Measurements from ENCODE around the gene NXPH3. TPM values are rescaled to one million over a fixed set of nuclear protein-coding genes. Genes with fewer than 3 reads are reported as not detected.

NXPH3 gene
- total and polyA plus RNA-seq, 2 experiments from 2014 or later, result 0.77 to 1.2 TPM

DNA sequence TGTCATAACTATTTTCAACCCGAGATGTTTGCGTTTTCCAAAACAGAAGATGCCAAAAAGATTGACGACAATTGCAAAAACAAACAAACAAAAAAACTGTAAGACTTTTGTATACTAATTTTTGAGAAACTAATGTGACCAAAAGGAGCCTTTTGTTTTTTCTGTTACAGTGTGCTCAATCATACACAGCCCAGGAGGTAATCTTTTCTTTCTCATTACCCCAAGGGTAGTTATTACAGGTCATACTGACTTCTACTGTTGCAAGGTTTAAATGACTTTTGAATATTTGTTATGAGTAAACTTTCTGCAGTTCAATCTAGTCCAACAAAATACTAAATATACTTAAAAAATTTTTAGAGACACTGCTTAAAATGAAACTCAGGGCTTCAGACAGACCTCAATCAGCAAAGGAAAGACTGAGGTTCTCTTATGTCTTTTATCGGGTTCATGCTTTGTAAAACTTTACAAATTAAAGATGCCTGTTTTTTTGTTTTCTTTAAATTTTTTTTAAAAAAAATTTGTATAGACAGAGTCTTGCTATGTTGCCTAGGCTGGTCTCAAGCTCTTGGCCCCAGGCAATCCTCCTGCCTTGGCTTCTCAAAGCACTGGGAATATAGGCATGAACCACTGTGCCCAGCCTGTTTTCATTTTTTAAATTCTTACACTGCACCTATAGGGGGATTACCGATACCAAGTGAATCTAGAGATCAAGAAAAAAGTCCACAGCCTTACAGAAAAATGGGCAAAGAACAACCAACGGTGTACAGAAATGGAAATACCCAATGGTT lies 54.6 kb downstream of the NXPH3 start:
- H3K4me1 ChIP-seq (ENCODE audit: insufficient read depth), result peaks cover 33% of the 10 kb centered on the region
- H4K20me1 ChIP-seq (ENCODE audit: insufficient read depth, poor library complexity, severe bottlenecking), result peaks cover 27% of the 10 kb centered on the region
- TF ChIP-seq EZH2phosphoT487 (IDR thresholded peaks at IDR 0.05; ENCODE audit: low read depth, severe bottlenecking, unreplicated experiment) (no peak), EZH2 (IDR thresholded peaks at IDR 0.05; ENCODE audit: borderline replicate concordance) (no peak), CTCF (IDR thresholded peaks at IDR 0.05; ENCODE audit: poor library complexity) (no peak)
- H3K79me2 ChIP-seq, result peaks cover 91% of the 10 kb centered on the region
- H2AFZ ChIP-seq, result no peak overlapping the region
- H3K4me2 ChIP-seq, result no peak overlapping the region
- DNase-seq (ENCODE audit: low spot score), result no peak
- H3K9me3 ChIP-seq (ENCODE audit: low read depth), result no peaks in the 10 kb centered on the region
- H3K27me3 ChIP-seq, result no peaks in the 10 kb centered on the region
- no peaks in the 10 kb centered on the region for H3K36me3 ChIP-seq (replicated peaks; ENCODE audit: insufficient read depth, low read depth)
- H3K4me3 ChIP-seq, result no peak overlapping the region
- H3K27ac ChIP-seq, result no peak overlapping the region
- no peaks in the 10 kb centered on the region for H3K9me2 ChIP-seq (replicated peaks; ENCODE audit: insufficient read depth)
- 92% methylated on average over 6 of the region's 6 CpGs for WGBS (ENCODE audit: low lambda C conversion rate, missing lambda C conversion rate)

DNA sequence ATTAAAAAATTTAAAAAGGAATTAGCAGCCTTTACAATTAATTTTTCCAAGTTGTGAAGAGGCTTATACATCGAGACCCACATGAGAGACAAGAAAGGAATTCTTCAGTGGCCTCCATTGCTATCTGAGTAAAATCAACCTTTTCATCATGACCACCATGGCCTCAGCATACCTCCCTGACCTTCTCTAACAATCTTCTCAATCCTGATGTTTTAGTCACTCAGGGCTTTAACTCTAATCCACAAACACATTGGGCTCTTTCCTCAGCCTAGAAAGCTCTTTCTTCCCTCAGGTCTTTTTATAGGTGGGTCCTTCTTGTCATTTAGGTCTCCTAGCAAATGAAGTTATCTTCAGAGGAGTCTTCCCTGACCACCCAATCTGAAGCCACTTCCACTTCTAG lies 55.8 kb downstream of the NXPH3 start:
- DNase-seq (ENCODE audit: low spot score), result no peak
- H3K4me3 ChIP-seq, result no peak overlapping the region
- no peak overlapping the region for H3K27ac ChIP-seq
- peaks cover 91% of the 10 kb centered on the region for H3K79me2 ChIP-seq
- H3K36me3 ChIP-seq (replicated peaks; ENCODE audit: insufficient read depth, low read depth), result no peaks in the 10 kb centered on the region
- H3K9me3 ChIP-seq (ENCODE audit: low read depth), result no peaks in the 10 kb centered on the region
- H3K27me3 ChIP-seq, result no peaks in the 10 kb centered on the region
- H3K4me1 ChIP-seq (ENCODE audit: insufficient read depth), result peaks cover 33% of the 10 kb centered on the region
- H4K20me1 ChIP-seq (ENCODE audit: insufficient read depth, poor library complexity, severe bottlenecking), result peaks cover 27% of the 10 kb centered on the region
- 97% methylated on average over 1 of the region's 1 CpG for WGBS (ENCODE audit: low lambda C conversion rate, missing lambda C conversion rate)
- H3K4me2 ChIP-seq, result no peak overlapping the region
- no peak overlapping the region for H2AFZ ChIP-seq
- TF ChIP-seq EZH2phosphoT487 (IDR thresholded peaks at IDR 0.05; ENCODE audit: low read depth, severe bottlenecking, unreplicated experiment) (no peak), EZH2 (IDR thresholded peaks at IDR 0.05; ENCODE audit: borderline replicate concordance) (no peak), CTCF (IDR thresholded peaks at IDR 0.05; ENCODE audit: poor library complexity) (no peak)
- no peaks in the 10 kb centered on the region for H3K9me2 ChIP-seq (replicated peaks; ENCODE audit: insufficient read depth)

Other genes starting within 250 kb of the NXPH3 start
- 46.2 and 55.6 TPM in 2 replicates for gene ZNF652, start 213.6 kb upstream of the NXPH3 start, total RNA-seq
- gene ZNF652, start 213.6 kb upstream of the NXPH3 start, polyA plus RNA-seq, result 18.5 and 23.0 TPM in 2 replicates
- 114 and 141 TPM in 2 replicates for gene PHB1, start 161.0 kb upstream of the NXPH3 start, total RNA-seq
- gene PHB1, start 161.0 kb upstream of the NXPH3 start, polyA plus RNA-seq, result 168 and 171 TPM in 2 replicates
- gene NGFR, start 80.6 kb upstream of the NXPH3 start, total RNA-seq, result 2.4 and 3.6 TPM in 2 replicates
- gene NGFR, start 80.6 kb upstream of the NXPH3 start, polyA plus RNA-seq, result 5.5 and 5.6 TPM in 2 replicates
- 46.5 and 51.2 TPM in 2 replicates for gene SPOP, start 102.2 kb downstream of the NXPH3 start, total RNA-seq
- gene SPOP, start 102.2 kb downstream of the NXPH3 start, polyA plus RNA-seq, result 65.7 and 77.3 TPM in 2 replicates
- gene SLC35B1, start 132.1 kb downstream of the NXPH3 start, total RNA-seq, result 99.8 and 141 TPM in 2 replicates
- 98.1 and 113 TPM in 2 replicates for gene SLC35B1, start 132.1 kb downstream of the NXPH3 start, polyA plus RNA-seq
- gene FAM117A, start 188.3 kb downstream of the NXPH3 start, total RNA-seq, result 14.9 and 18.7 TPM in 2 replicates
- 27.9 and 29.1 TPM in 2 replicates for gene FAM117A, start 188.3 kb downstream of the NXPH3 start, polyA plus RNA-seq
- gene KAT7, start 212.8 kb downstream of the NXPH3 start, total RNA-seq, result 23.2 and 30.1 TPM in 2 replicates
- 20.8 and 21.4 TPM in 2 replicates for gene KAT7, start 212.8 kb downstream of the NXPH3 start, polyA plus RNA-seq